Tibial nerve (tissue), 4 donors: Measurements from ENCODE around the gene HAGHL.

Experiments used
- EP300 ChIP-seq, 2 donors: sonication (generic); formaldehyde crosslinking; IDR thresholded peaks; one replicate each; pipeline ENCODE4 v1.6.1; 2017; ENCODE audit warnings: antibody characterized with exemption in 2 of 2, mild to moderate bottlenecking in 1 of 2
- POLR2A ChIP-seq, 2 donors: fragments of 450-650 bp; IDR thresholded peaks; one replicate each; pipeline ENCODE4 v1.6.1; 2017; ENCODE audit warnings: antibody characterized with exemption in 2 of 2, mild to moderate bottlenecking in 2 of 2, moderate library complexity in 2 of 2
- TF ChIP-seq, protein P1 (sequence below), 5 experiments: fragments of 200-600 bp in 3 of 5; fragments of 450-650 bp in 2 of 5; sonication (generic) in 3 of 5; IDR thresholded peaks; one replicate each; pipeline ENCODE4 v1.5.1; 2016 to 2019; ENCODE audit warnings: antibody characterized with exemption in 5 of 5, mild to moderate bottlenecking in 3 of 5, moderate library complexity in 2 of 5

DNA sequence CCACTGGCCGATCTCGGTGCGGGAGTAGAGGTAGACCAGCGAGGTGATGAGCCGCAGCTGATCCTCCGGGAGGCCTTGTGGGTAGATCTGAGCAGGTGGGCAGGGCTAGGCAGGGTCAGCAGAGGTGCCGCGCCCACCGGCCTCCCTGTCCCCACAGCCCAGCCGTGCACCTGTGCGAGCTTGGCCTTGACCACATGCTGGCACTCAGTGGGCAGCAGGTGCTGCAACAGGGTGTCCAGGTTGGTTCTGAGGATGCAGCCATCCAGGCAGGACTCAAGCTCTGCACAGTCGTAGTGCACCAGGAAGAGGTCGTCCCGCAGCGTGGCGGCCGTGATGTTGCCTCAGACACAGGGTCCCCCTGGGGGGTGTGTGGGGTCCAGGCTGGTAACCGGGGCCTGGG lies 46.1 kb downstream of the HAGHL start:
- TF ChIP-seq, protein P1, sequence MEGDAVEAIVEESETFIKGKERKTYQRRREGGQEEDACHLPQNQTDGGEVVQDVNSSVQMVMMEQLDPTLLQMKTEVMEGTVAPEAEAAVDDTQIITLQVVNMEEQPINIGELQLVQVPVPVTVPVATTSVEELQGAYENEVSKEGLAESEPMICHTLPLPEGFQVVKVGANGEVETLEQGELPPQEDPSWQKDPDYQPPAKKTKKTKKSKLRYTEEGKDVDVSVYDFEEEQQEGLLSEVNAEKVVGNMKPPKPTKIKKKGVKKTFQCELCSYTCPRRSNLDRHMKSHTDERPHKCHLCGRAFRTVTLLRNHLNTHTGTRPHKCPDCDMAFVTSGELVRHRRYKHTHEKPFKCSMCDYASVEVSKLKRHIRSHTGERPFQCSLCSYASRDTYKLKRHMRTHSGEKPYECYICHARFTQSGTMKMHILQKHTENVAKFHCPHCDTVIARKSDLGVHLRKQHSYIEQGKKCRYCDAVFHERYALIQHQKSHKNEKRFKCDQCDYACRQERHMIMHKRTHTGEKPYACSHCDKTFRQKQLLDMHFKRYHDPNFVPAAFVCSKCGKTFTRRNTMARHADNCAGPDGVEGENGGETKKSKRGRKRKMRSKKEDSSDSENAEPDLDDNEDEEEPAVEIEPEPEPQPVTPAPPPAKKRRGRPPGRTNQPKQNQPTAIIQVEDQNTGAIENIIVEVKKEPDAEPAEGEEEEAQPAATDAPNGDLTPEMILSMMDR (IDR thresholded peaks at IDR 0.05) = no peak
- TF ChIP-seq POLR2A (IDR thresholded peaks at IDR 0.05) (no peak), EP300 (IDR thresholded peaks at IDR 0.05) (no peak)
